Measurements from ENCODE around the gene BCO1. TPM values are rescaled to one million over a fixed set of nuclear protein-coding genes. Genes with fewer than 3 reads are reported as not detected.

BCO1 gene
- total and polyA plus RNA-seq, 2 of the 4 experiments (the other 2 are of a cell fraction), result not detected

DNA sequence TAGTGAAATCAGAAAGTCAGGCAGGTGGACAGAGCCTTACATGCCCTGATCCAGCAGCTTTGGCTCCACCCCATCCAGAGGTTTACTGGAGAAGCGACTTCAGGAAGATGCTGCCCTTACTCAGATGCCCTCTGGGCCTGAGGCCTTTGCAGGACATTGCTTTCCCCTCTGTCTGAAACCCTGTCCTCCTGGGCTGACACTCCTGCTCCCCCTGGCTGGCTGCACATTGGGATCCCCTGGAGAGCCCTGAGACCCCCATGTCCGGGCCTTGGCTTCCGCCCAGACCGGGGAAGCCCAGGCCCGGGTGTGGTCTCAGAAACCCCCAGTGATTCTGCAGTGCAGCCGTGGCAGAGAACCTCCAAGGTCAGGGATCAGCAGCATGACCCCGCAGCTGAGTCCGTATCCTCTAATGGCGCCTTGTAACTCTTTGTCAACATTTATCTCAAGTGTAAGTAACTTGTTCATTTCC, 36.6 kb downstream of the BCO1 start:
- no peak overlapping the region for H3K14ac ChIP-seq (replicated peaks; ENCODE audit: low read depth, low read length)
- H4K5ac ChIP-seq (ENCODE audit: low read depth, low read length), result no peak overlapping the region
- no peaks in the 10 kb centered on the region for H3K4me1 ChIP-seq (ENCODE audit: control insufficient read depth, insufficient read depth, low read length)
- no peaks in the 10 kb centered on the region for H3K9me3 ChIP-seq (ENCODE audit: control insufficient read depth, insufficient read depth, low read length)
- no peaks in the 10 kb centered on the region for H4K20me1 ChIP-seq (ENCODE audit: insufficient read depth, low read length)
- H3K36me3 ChIP-seq (ENCODE audit: control insufficient read depth, insufficient read depth, low read length), result no peaks in the 10 kb centered on the region
- no peak overlapping the region for H3K4me2 ChIP-seq (ENCODE audit: low read depth, low read length)
- no peak overlapping the region for H2BK120ac ChIP-seq (ENCODE audit: low read depth, low read length)
- ChIA-PET CTCF (no interaction called here), POLR2A (ENCODE audit: unreplicated experiment) (no interaction called here)
- H3K9ac ChIP-seq (ENCODE audit: low read depth, low read length), result no peak overlapping the region
- no peak overlapping the region for H2AK5ac ChIP-seq (ENCODE audit: low read depth, low read length)
- no peak overlapping the region for H4K8ac ChIP-seq (ENCODE audit: low read depth in 2 of 2, low read length in 2 of 2)
- no peak overlapping the region for H3K56ac ChIP-seq (ENCODE audit: extremely low read depth, insufficient read depth, low read length)
- H3K18ac ChIP-seq (ENCODE audit: low read depth, low read length), result no peak overlapping the region
- H3K23ac ChIP-seq (ENCODE audit: low read depth, low read length), result no peak overlapping the region
- no peak overlapping the region for H2BK20ac ChIP-seq (ENCODE audit: low read depth, low read length)
- no peak overlapping the region for H4K91ac ChIP-seq (ENCODE audit: insufficient read depth, low read depth, low read length)
- H3K27ac ChIP-seq (ENCODE audit: insufficient read depth, low read length), result no peak overlapping the region
- no peak overlapping the region for H2BK5ac ChIP-seq (ENCODE audit: low read depth, low read length, poor library complexity, severe bottlenecking)
- ATAC-seq (ENCODE audit: low read depth) (no peak), DNase-seq (no peak)
- H2BK15ac ChIP-seq (ENCODE audit: low read depth, low read length), result no peak overlapping the region
- in situ Hi-C loops (cut with MboI; ENCODE audit: low sequenced_read_pairs) (no loop called here), intact Hi-C loops (cut with micrococcal nuclease) (no loop called here), dilution Hi-C loops (cut with HindIII; ENCODE audit: low sequenced_read_pairs, unreplicated experiment) (no loop called here)
- no peaks in the 10 kb centered on the region for H3K9me1 ChIP-seq (ENCODE audit: insufficient read depth, low read length)
- WGBS, 2 experiments (ENCODE audit: extremely low coverage in 2 of 2, insufficient read length in 1 of 2), result 41% methylated on average over 5 of the region's 9 CpGs; no CpG with 5 or more reads in 1 of the 2 experiments
- peaks cover 3% of the 10 kb centered on the region; the same call in 1 of the 2 replicates for H3K27me3 ChIP-seq (ENCODE audit: control insufficient read depth, insufficient read depth, low read length)
- no peak overlapping the region for H2AFZ ChIP-seq (replicated peaks; ENCODE audit: low read length, poor library complexity)
- no peak for TF ChIP-seq MAFK (IDR thresholded peaks at IDR 0.05; ENCODE audit: low read depth, low read length)
- TF ChIP-seq MAZ (IDR thresholded peaks at IDR 0.05; ENCODE audit: borderline replicate concordance, low read depth, low read length), result no peak
- no peak for TF ChIP-seq MXI1 (IDR thresholded peaks at IDR 0.05; ENCODE audit: borderline replicate concordance, low read depth, low read length)
- TF ChIP-seq CEBPB (IDR thresholded peaks at IDR 0.05; ENCODE audit: low read depth, low read length), result no peak
- no TSS peak for BruUV-seq (replicated peaks)
- no peak overlapping the region for H3K4ac ChIP-seq (ENCODE audit: low read depth, low read length)
- H3K79me1 ChIP-seq (ENCODE audit: low read depth in 1 of 2, low read length in 2 of 2), result no peaks in the 10 kb centered on the region
- H2AK9ac ChIP-seq (replicated peaks; ENCODE audit: low read depth, low read length, poor library complexity), result no peak overlapping the region
- no peak overlapping the region for H3K4me3 ChIP-seq (ENCODE audit: insufficient read depth, low read depth, low read length)

Measured in IMR-90 (cell line).